Measurements from ENCODE around the gene ZNF597.

GRCh38 chr16:3400779-3401688 lies 42.3 kb downstream of the ZNF597 start, which contains the start of the genes ZNF174 and ZSCAN32:
- no peak for TF ChIP-seq ZNF565 (CRISPR knock-in tag; conservative IDR thresholded peaks at IDR 0.05; ENCODE audit: low read depth)
- no peak for TF ChIP-seq CSRNP3 (CRISPR knock-in tag; IDR thresholded peaks at IDR 0.05)
- no peak for TF ChIP-seq RARB (CRISPR knock-in tag; IDR thresholded peaks at IDR 0.05)
- no peak; the same call in 1 of the 2 replicates for TF ChIP-seq PATZ1 (CRISPR knock-in tag; IDR thresholded peaks at IDR 0.05; ENCODE audit: borderline replicate concordance)
- no peak; the same call in 1 of the 2 replicates for TF ChIP-seq ZFP3 (CRISPR knock-in tag; IDR thresholded peaks at IDR 0.05)
- no peak for TF ChIP-seq GLIS3 (CRISPR knock-in tag; IDR thresholded peaks at IDR 0.05)
- TF ChIP-seq TCF4 (CRISPR knock-in tag; IDR thresholded peaks at IDR 0.05; ENCODE audit: borderline replicate concordance), result no peak
- TF ChIP-seq ZC3H10 (CRISPR knock-in tag; IDR thresholded peaks at IDR 0.05), result no peak
- TF ChIP-seq ZFP30 (CRISPR knock-in tag; IDR thresholded peaks at IDR 0.05), result no peak
- TF ChIP-seq ESRRG (CRISPR knock-in tag; IDR thresholded peaks at IDR 0.05), result no peak
- TF ChIP-seq ZNF8 (CRISPR knock-in tag; IDR thresholded peaks at IDR 0.05), result no peak

Measured in SK-N-SH treated with all-trans-retinoic acid at 6 μM for 48 hours (cell line).